Ishikawa (cell line): ENCODE data around the gene PLEKHA6.

Source experiments
- CREB1 ChIP-seq: IDR thresholded peaks from 2 replicates; pipeline ENCODE4 v1.6.1; 2012; ENCODE audit warnings: low read depth
- EGR1 ChIP-seq: IDR thresholded peaks from 2 replicates; pipeline ENCODE4 v1.6.1; 2012
- EP300 ChIP-seq: IDR thresholded peaks from 2 replicates; pipeline ENCODE4 v1.6.1; 2012; ENCODE audit warnings: borderline replicate concordance
- FOXM1 ChIP-seq: IDR thresholded peaks from 2 replicates; pipeline ENCODE4 v1.6.1; 2012; ENCODE audit warnings: low read depth, borderline replicate concordance
- MAX ChIP-seq: IDR thresholded peaks from 2 replicates; pipeline ENCODE4 v1.6.1; 2012
- RAD21 ChIP-seq: IDR thresholded peaks from 2 replicates; pipeline ENCODE4 v1.6.1; 2012; ENCODE audit warnings: low read depth
- REST ChIP-seq: IDR thresholded peaks from 2 replicates; pipeline ENCODE4 v1.6.1; 2012; ENCODE audit warnings: low read depth, mild to moderate bottlenecking
- TAF1 ChIP-seq: IDR thresholded peaks from 2 replicates; pipeline ENCODE4 v1.6.1; 2012; ENCODE audit warnings: low read depth, mild to moderate bottlenecking
- YY1 ChIP-seq: IDR thresholded peaks from 2 replicates; pipeline ENCODE4 v1.6.1; 2012; ENCODE audit warnings: low read depth
- ZBTB7A ChIP-seq: IDR thresholded peaks from 2 replicates; pipeline ENCODE4 v1.6.1; 2012; ENCODE audit warnings: low read depth
- TF ChIP-seq, protein P1 (sequence below): IDR thresholded peaks from 2 replicates; pipeline ENCODE4 v1.6.1; 2012

- no peak for TF ChIP-seq FOXM1
- no peak for TF ChIP-seq RAD21
- no peak for TF ChIP-seq TAF1
- TF ChIP-seq, protein P1, sequence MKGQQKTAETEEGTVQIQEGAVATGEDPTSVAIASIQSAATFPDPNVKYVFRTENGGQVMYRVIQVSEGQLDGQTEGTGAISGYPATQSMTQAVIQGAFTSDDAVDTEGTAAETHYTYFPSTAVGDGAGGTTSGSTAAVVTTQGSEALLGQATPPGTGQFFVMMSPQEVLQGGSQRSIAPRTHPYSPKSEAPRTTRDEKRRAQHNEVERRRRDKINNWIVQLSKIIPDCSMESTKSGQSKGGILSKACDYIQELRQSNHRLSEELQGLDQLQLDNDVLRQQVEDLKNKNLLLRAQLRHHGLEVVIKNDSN: no peak
- TF ChIP-seq EGR1: no peak
- TF ChIP-seq REST: no peak
- TF ChIP-seq YY1: no peak
- no peak for TF ChIP-seq EP300
- TF ChIP-seq MAX: no peak
- TF ChIP-seq CREB1: no peak
- TF ChIP-seq ZBTB7A: no peak
Measured at GRCh38 chr1:204404629-204405028, 44.9 kb upstream of the PLEKHA6 start.
